Stimulated activated naive CD8-positive, alpha-beta T cell treated with anti-CD3 and anti-CD28 coated beads, Interleukin-15, Interleukin-2, amounts not matched to agents 100 U/mL and 50 U/mL, for 24 hours (primary cell): ENCODE data around the gene HOXA7.

ENCODE experiments used
- ATAC-seq: fragments of 150-1000 bp; cut with Tn5 transposase; one replicate; pipeline ENCODE4 v1.10.0; 2021
- DNase-seq: peaks from one replicate; pipeline ENCODE4 v3.0.0; 2021

HOXA7 gene

DNA sequence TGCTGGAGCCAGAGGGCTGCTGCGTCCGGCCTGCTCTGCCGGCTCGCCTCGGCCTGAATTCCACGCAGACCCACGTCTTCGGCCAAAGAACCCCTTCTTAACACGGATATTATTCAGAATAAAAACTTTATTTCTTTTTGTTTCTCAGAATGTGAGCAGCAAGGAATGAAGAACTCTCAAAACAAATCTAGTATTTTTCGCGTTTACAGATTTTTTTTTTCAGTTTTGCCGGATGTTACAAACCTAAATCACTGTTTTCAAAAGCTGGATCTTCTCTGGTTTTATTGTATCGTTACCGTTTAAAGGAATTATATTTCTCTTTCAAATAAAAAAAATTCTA lies 49.6 kb downstream of the HOXA7 start:
- DNase-seq (no peak), ATAC-seq (no peak)

DNA sequence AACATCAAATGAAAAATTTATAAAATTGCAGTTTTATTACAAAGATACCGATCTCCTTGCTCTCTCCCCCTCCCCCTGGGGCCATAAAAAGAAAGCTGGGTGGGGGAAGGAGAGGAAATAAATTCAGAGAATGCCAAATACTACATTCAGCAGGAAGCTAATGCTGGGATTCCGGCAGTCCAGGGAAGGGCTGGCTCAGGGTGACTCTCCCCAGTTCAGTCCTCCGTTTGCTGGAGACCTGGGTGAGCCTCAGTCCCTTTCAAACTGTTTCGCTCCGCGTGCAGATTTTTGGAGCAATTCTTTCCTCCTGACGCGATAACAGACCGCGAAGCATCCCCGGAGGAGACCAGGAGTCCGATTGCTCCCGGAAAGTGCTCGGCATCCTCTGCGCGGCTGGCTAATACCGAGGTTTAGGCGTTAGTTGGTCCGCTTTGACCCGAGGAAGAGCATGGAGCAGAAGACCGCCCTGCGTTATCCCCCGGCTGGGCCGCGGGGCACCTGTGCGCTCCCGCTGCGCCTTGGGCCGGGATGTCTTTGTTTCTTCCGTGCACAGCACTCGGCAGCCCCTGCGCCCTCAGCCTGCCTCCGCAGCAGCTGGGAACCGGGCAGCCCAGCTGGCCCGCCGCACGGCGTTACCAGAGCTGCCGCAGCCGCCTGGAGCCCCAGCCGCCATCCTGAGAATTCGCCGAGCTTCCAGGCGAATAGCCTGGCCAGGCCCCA lies 50.1 kb downstream of the HOXA7 start:
- ATAC-seq (no peak), DNase-seq (no peak)

- DNase-seq (no peak), ATAC-seq (no peak)
These were observed 51.0 kb downstream of the HOXA7 start for GRCh38 chr7:27105301-27106031.

DNA sequence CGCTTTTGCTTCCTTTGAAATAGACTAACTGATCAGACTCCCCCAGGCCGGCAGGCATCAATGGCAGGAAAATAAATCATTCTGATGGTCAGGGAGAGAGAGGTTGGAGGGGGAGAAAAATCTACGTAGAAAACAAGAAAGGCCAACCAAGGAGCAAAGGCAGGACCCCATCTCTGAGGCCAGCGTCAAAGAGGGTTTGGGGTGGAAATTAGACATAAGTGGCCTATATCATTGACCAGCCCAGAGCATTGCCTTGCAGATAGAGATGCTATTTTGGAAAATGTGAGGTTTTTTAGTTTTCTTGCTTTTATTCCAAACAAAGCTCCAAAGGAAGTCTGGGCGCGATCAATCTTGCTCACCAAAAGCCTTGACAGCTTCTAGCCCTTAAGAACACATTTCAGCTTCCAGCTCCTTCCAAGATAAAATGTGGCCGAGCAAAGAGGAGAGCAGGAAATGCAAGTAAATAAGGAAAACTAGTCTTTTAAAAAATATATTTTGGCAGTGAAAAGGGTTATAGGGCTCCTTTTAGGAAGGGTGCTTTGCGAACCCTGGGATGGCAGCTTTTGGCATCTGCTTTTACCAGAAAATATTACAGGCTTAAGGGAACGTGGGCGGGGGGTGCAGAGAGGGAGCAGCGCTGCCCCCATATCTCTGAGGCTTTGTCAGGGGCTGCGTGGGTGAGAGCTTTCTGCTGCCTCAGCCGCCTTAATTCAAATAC lies 52.0 kb downstream of the HOXA7 start:
- ATAC-seq, result no peak

More for the DNA sequence above, 52.0 kb downstream of the HOXA7 start:
- no peak for DNase-seq
